Naive thymus-derived CD4-positive, alpha-beta T cell (primary cell): Measurements from ENCODE around the gene ERC1. TPM values are rescaled to one million over a fixed set of nuclear protein-coding genes. Genes with fewer than 3 reads are reported as not detected.
A peak's percentile ranks its signal among the peaks of the same experiment; 100 is the strongest.
"Not testable (repeated sequence)": the region's sequence is repeated elsewhere in the genome, so short reads cannot be mapped to it uniquely, and the experiment has no call there.

Experiments
- ATAC-seq: fragments of 150-1000 bp; cut with Tn5 transposase; 2 replicates; pipeline ENCODE4 v1.10.0; 2021; ENCODE audit warnings: mild to moderate bottlenecking, moderate library complexity
- CTCF ChIA-PET: fragments of 350-600 bp; sonication (Branson Sonifier 250); formaldehyde crosslinking; loops from one replicate; lab custom pipeline; 2021; ENCODE audit warnings: antibody characterized with exemption; lab: Charles Lee
- POLR2A ChIA-PET: fragments of 350-600 bp; sonication (Branson Sonifier 250); formaldehyde crosslinking; loops from one replicate; lab custom pipeline; 2021; ENCODE audit warnings: antibody characterized with exemption, inconsistent platforms; lab: Charles Lee
- DNase-seq, 9 donors: peaks; one replicate each; pipeline versions ENCODE4 v3.0.0 to v3.0.0-alpha.2; 2020 to 2022; ENCODE audit warnings: mixed read lengths in 1 of 9
- H3K27ac ChIP-seq: one replicate; pipeline ENCODE4 v1.7.0; 2013; ENCODE audit warnings: mild to moderate bottlenecking, low read depth, low read length, moderate library complexity
- H3K27me3 ChIP-seq, 2 donors: one replicate each; pipeline ENCODE4 v1.7.0; 2013; ENCODE audit warnings: low read length in 2 of 2, mild to moderate bottlenecking in 2 of 2, moderate library complexity in 2 of 2; ENCODE audit not compliant: control insufficient read depth in 2 of 2, insufficient read depth in 2 of 2
- H3K36me3 ChIP-seq, 3 experiments: 1 replicate in 2 of 3; 2 replicates in 1 of 3; pipeline ENCODE4 v1.7.0; 2013; ENCODE audit warnings: low read length in 3 of 3, mild to moderate bottlenecking in 3 of 3, moderate library complexity in 1 of 3; ENCODE audit not compliant: insufficient read depth in 3 of 3, control insufficient read depth in 2 of 3
- H3K4me1 ChIP-seq, 2 donors: one replicate each; pipeline ENCODE4 v1.7.0; 2013; ENCODE audit warnings: low read length in 2 of 2, mild to moderate bottlenecking in 2 of 2, moderate library complexity in 1 of 2; ENCODE audit not compliant: control insufficient read depth in 2 of 2, insufficient read depth in 2 of 2
- H3K4me3 ChIP-seq: 2 replicates; pipeline ENCODE4 v1.7.0; 2013; ENCODE audit warnings: mild to moderate bottlenecking, low read length
- H3K9me3 ChIP-seq, 3 experiments: 1 replicate in 2 of 3; 2 replicates in 1 of 3; pipeline ENCODE4 v1.7.0; 2013; ENCODE audit warnings: low read length in 3 of 3; ENCODE audit not compliant: control insufficient read depth in 2 of 3
- H3K27ac Mint-ChIP-seq, 9 donors: one replicate each; pipeline ENCODE4 v1.8.0; 2020 to 2022; ENCODE audit warnings: mixed read lengths in 9 of 9, mild to moderate bottlenecking in 8 of 9, moderate library complexity in 5 of 9, inconsistent platforms in 2 of 9
- H3K27me3 Mint-ChIP-seq, 5 donors: one replicate each; pipeline ENCODE4 v1.8.0; 2021 to 2022; ENCODE audit warnings: mixed read lengths in 5 of 5, mild to moderate bottlenecking in 1 of 5
- H3K36me3 Mint-ChIP-seq, 5 donors: one replicate each; pipeline ENCODE4 v1.8.0; 2020 to 2022; ENCODE audit warnings: mixed read lengths in 5 of 5, mild to moderate bottlenecking in 3 of 5, inconsistent platforms in 1 of 5
- H3K4me1 Mint-ChIP-seq, 7 donors: one replicate each; pipeline ENCODE4 v1.8.0; 2020 to 2022; ENCODE audit warnings: mixed read lengths in 7 of 7, mild to moderate bottlenecking in 3 of 7, inconsistent platforms in 1 of 7
- H3K4me3 Mint-ChIP-seq, 10 donors: one replicate each; pipeline ENCODE4 v1.8.0; 2020 to 2022; ENCODE audit warnings: mild to moderate bottlenecking in 10 of 10, mixed read lengths in 10 of 10, moderate library complexity in 6 of 10, inconsistent platforms in 2 of 10
- H3K9me3 Mint-ChIP-seq, 11 donors: one replicate each; pipeline ENCODE4 v1.8.0; 2020 to 2022; ENCODE audit warnings: mixed read lengths in 11 of 11, mild to moderate bottlenecking in 4 of 11, inconsistent platforms in 1 of 11, moderate library complexity in 1 of 11
- intact Hi-C, 2 donors: fragments of 100-400 bp; cut with micrococcal nuclease; formaldehyde crosslinking; loops; one replicate each; pipeline ENCODE4 v1.15.1; 2023
- polyA plus RNA-seq, 2 donors: library from polyadenylated mRNA; unstranded; fragments of 300-500 nt; fragmentation: Illumina TruSeq; gene quantifications; one replicate each; pipeline ENCODE4 v1.2.3, GENCODE V29; 2021
- total RNA-seq, 6 experiments: library from RNA in 5 of 6; stranded (reverse) in 5 of 6; gene quantifications; 1 replicate in 5 of 6; 2 replicates in 1 of 6; pipeline ENCODE4 v1.2.3 and lab custom pipeline; 2021 to 2026

Gene ERC1
- total and polyA plus RNA-seq, 7 experiments from 2014 or later = 15.9 to 62.0 (median 51.5) TPM

DNA sequence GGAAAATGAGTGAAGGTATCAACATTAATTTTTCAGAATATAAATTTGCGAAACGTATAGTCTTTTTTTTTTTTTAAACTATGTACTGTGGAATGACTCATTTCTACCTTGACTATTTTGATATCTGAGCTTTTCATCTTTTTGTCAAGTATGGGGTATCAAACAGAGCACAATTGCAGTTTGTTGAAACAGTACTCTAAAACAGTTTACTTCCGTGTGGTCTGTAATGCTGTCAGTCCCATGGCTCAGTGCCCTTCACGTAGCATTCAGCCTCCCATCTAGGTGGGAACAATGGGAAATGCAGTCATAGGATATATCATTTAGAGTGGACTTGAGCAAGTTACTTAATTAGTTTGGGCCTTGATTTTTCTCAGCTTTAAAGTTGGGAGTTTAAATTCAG is 139.5 kb downstream of the ERC1 start:
- H3K36me3 Mint-ChIP-seq = peaks cover 0 to 28% (median 4%) of the 10 kb centered on the region in 5 donors
- Histone ChIP-seq H3K36me3 (no peaks in the 10 kb centered on the region), H3K4me1 (peaks cover 0 to 4% of the 10 kb centered on the region in 2 donors), H3K27ac (no peak overlapping the region), H3K27me3 (no peaks in the 10 kb centered on the region), H3K9me3 (no peaks in the 10 kb centered on the region), H3K4me3 (no peak overlapping the region)
- ATAC-seq (no peak), DNase-seq (no peak)
- intact Hi-C loops = no loop called here
- ChIA-PET CTCF (interaction anchor here (0.6 to 0.7 kb wide), 3 partner anchors 13 to 1724 kb away, joined by 3 read pairs; no protein-coding TSS in a partner anchor), POLR2A (interaction anchor here (0.6 kb wide), 1 partner anchor 499 kb away, joined by 4 read pairs; the partner anchor contains the start of gene WNT5B)
- H3K4me3 Mint-ChIP-seq = no peak overlapping the region
- H3K4me1 Mint-ChIP-seq = peaks cover 8 to 58% (median 42%) of the 10 kb centered on the region in 7 donors
- H3K9me3 Mint-ChIP-seq = no peaks in the 10 kb centered on the region
- H3K27me3 Mint-ChIP-seq = no peaks in the 10 kb centered on the region
- peak overlapping the region in 1 of 9 donors; percentile 13 for H3K27ac Mint-ChIP-seq

DNA sequence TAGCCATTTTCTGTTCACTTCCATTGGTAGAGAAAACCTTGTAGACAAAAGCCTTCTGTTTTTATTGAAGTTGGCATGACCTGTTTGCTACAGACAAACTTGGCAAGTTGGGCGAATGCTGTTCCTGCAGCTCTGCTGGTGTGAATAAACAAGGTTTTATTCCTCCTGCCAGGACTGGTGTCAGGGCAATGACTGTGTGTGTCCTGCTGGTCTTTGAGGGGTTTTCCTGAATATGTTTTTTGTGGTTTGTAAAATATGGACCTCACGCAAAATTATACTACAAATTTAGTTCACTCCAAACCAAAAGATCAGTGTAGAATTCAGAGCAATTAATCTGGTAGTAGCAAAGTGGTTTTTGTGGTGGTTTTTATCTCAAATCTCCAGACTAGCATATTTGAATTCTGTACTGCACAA is 140.8 kb downstream of the ERC1 start:
- POLR2A ChIA-PET = no interaction called here
- no peaks in the 10 kb centered on the region for H3K27me3 ChIP-seq
- peaks cover 0 to 4% of the 10 kb centered on the region in 2 donors for H3K4me1 ChIP-seq
- intact Hi-C loops = no loop called here
- Mint-ChIP-seq H3K9me3 (no peaks in the 10 kb centered on the region), H3K4me3 (peak overlapping the region in 2 of 10 donors; percentile 10 to 43), H3K4me1 (peaks cover 2 to 49% (median 33%) of the 10 kb centered on the region in 7 donors), H3K27me3 (no peaks in the 10 kb centered on the region), H3K27ac (peak overlapping the region in 6 of 9 donors; percentile 12 to 60 (median 36)), H3K36me3 (peaks cover 0 to 26% (median 0%) of the 10 kb centered on the region in 5 donors)
- DNase-seq (peak in 2 of 9 donors; percentile 4 to 9), ATAC-seq (no peak)
- H3K36me3 ChIP-seq = no peaks in the 10 kb centered on the region
- H3K4me3 ChIP-seq = no peak overlapping the region
- H3K27ac ChIP-seq = no peak overlapping the region
- no peaks in the 10 kb centered on the region for H3K9me3 ChIP-seq
- CTCF ChIA-PET = no interaction called here

DNA sequence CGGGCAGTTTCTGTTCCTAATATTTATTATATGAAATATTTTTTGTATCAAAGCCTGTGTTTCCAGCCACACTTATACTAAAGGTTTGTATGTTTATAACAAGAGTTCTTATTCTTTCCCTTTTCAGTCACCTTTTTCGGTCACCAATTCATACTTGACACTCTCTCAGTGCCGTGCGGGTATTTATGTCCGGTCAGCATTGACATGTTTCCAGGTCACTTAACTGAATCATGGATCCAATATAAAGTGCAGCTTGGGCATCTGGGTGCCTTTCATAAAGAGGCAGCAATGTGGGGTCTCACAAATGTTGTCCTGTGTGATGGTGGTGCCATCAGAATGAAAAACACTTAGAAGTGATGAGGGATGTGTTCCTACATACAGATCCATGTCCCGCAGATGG is 141.3 kb downstream of the ERC1 start:
- Mint-ChIP-seq H3K36me3 (peaks cover 0 to 22% (median 0%) of the 10 kb centered on the region in 5 donors), H3K4me3 (peak overlapping the region in 1 of 10 donors; percentile 43), H3K4me1 (peaks cover 2 to 49% (median 33%) of the 10 kb centered on the region in 7 donors), H3K9me3 (no peaks in the 10 kb centered on the region), H3K27me3 (no peaks in the 10 kb centered on the region), H3K27ac (peak overlapping the region in 1 of 9 donors; percentile 46)
- intact Hi-C loops = no loop called here
- ATAC-seq (no peak), DNase-seq (no peak)
- Histone ChIP-seq H3K36me3 (no peaks in the 10 kb centered on the region), H3K9me3 (no peaks in the 10 kb centered on the region), H3K4me3 (no peak overlapping the region), H3K27ac (no peak overlapping the region), H3K4me1 (peaks cover 0 to 4% of the 10 kb centered on the region in 2 donors), H3K27me3 (no peaks in the 10 kb centered on the region)
- ChIA-PET CTCF (interaction anchor here (0.6 kb wide), 1 partner anchor 451 kb away, joined by 3 read pairs; no protein-coding TSS in a partner anchor), POLR2A (no interaction called here)

- no peak overlapping the region for H3K27ac ChIP-seq
- Mint-ChIP-seq H3K27me3 (no peaks in the 10 kb centered on the region), H3K4me1 (peaks cover 0 to 6% (median 1%) of the 10 kb centered on the region in 7 donors), H3K36me3 (peaks cover 0 to 22% (median 5%) of the 10 kb centered on the region in 5 donors), H3K27ac (no peak overlapping the region), H3K4me3 (no peak overlapping the region), H3K9me3 (no peaks in the 10 kb centered on the region)
- no peaks in the 10 kb centered on the region for H3K36me3 ChIP-seq
- POLR2A ChIA-PET = no interaction called here
- no peak for ATAC-seq
- DNase-seq = no peak
- no peak overlapping the region for H3K4me3 ChIP-seq
- no peaks in the 10 kb centered on the region for H3K4me1 ChIP-seq
- no peaks in the 10 kb centered on the region for H3K9me3 ChIP-seq
- CTCF ChIA-PET = no interaction called here
- H3K27me3 ChIP-seq = no peaks in the 10 kb centered on the region
- intact Hi-C loops = no loop called here
Observed at GRCh38 chr12:1138691-1139090, 147.7 kb downstream of the ERC1 start.

- DNase-seq, H3K9me3 Mint-ChIP-seq, ATAC-seq, CTCF ChIA-PET, H3K27ac ChIP-seq, H3K4me1 ChIP-seq, H3K36me3 ChIP-seq, intact Hi-C loops, H3K27me3 Mint-ChIP-seq, H3K4me1 Mint-ChIP-seq, H3K27me3 ChIP-seq, H3K27ac Mint-ChIP-seq, H3K9me3 ChIP-seq, H3K4me3 ChIP-seq, H3K4me3 Mint-ChIP-seq, POLR2A ChIA-PET: not testable (repeated sequence)
- peaks cover 14 to 74% (median 36%) of the 10 kb centered on the region in 5 donors for H3K36me3 Mint-ChIP-seq
Observed at GRCh38 chr12:1146758-1147157, 155.7 kb downstream of the ERC1 start.

DNA sequence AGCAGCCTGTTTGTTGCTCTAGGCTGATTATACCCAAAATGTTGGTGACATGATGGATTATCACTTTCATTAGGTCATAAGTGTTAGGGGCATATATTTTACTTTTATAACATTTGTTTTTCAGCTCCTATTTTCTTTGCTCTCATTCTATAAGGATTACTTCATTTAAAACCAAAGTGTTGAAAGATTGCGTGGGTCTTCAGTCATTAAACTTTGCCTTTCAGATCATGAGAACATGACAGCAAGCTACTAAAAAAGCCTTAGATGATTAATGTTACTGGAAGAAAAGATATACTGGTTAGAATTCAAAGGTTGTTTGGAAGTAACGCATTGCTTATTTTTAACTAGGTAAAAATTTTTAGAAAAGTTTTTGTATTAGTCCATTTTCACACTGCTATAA is 156.8 kb downstream of the ERC1 start:
- intact Hi-C loops = no loop called here
- no peak overlapping the region for H3K4me3 ChIP-seq
- Mint-ChIP-seq H3K4me3 (no peak overlapping the region), H3K27me3 (no peaks in the 10 kb centered on the region), H3K27ac (no peak overlapping the region), H3K36me3 (peaks cover 23 to 79% (median 44%) of the 10 kb centered on the region in 5 donors), H3K4me1 (peaks cover 0 to 19% (median 4%) of the 10 kb centered on the region in 7 donors), H3K9me3 (peaks cover 0 to 3% (median 0%) of the 10 kb centered on the region in 11 donors)
- H3K9me3 ChIP-seq = no peaks in the 10 kb centered on the region
- DNase-seq (no peak), ATAC-seq (no peak)
- H3K4me1 ChIP-seq = no peaks in the 10 kb centered on the region
- H3K36me3 ChIP-seq = no peaks in the 10 kb centered on the region
- ChIA-PET POLR2A (no interaction called here), CTCF (no interaction called here)
- no peaks in the 10 kb centered on the region for H3K27me3 ChIP-seq
- H3K27ac ChIP-seq = no peak overlapping the region

DNA sequence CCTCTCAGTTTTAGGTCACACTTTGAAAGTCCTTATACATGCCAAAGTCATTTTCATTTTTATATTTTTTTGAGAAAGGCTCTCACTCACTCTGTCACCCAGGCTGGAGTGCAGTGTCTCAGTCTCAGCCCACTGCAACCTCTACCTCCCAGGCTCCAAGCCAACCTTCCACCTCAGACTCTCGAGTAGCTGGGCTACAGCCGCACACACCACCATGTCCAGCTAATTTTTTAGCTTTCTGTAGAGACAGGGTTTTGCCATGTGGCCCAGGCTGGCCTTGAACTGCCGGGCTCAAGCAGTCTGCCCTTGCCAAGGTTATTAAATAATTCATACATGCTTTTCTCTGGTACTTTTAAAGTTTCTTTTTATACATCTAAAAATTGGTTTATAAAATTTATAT is 166.0 kb downstream of the ERC1 start:
- Mint-ChIP-seq H3K4me3 (no peak overlapping the region), H3K27ac (no peak overlapping the region), H3K9me3 (no peaks in the 10 kb centered on the region), H3K4me1 (peaks cover 0 to 9% (median 4%) of the 10 kb centered on the region in 7 donors), H3K27me3 (no peaks in the 10 kb centered on the region), H3K36me3 (peaks cover 8 to 49% (median 26%) of the 10 kb centered on the region in 5 donors)
- Histone ChIP-seq H3K4me3 (no peak overlapping the region), H3K27ac (no peak overlapping the region), H3K4me1 (no peaks in the 10 kb centered on the region), H3K27me3 (no peaks in the 10 kb centered on the region), H3K36me3 (peaks cover 0 to 2% (median 0%) of the 10 kb centered on the region in 3 experiments), H3K9me3 (no peaks in the 10 kb centered on the region)
- no peak for ATAC-seq
- POLR2A ChIA-PET = no interaction called here
- CTCF ChIA-PET = no interaction called here
- intact Hi-C loops = no loop called here
- DNase-seq = no peak
